ENCODE measurements around the gene KAZN.

The KAZN gene

GRCh38 chr1:14763977-14764376 is 165.5 kb downstream of the KAZN start:
- no peak overlapping the region for H3K4me3 ChIP-seq (ENCODE audit: low read length)
- DNase-seq (ENCODE audit: low read depth): no peak
- no peak for TF ChIP-seq CTCF (conservative IDR thresholded peaks at IDR 0.05; ENCODE audit: low read length)

DNA sequence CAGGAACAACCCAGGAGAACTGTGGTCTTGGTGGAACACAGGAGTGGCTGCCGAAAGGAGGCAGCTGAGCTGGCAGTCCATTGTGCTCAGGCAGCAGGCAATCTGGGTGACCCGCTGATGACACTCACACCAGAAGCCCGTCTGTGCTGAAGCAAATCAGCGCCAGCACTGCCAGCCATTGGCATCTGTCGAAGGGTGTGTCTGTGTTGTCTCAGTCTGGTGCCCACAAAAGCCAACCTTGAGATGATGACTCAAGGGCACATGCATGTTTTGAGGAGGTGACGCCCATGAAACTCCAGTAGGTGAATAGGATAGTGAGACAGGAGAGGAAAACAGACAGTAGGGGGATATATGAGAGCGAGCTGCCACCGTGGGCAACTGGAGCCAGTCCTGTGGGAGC is 167.3 kb downstream of the KAZN start:
- H3K4me3 ChIP-seq (ENCODE audit: low read length): no peak overlapping the region
- TF ChIP-seq CTCF (conservative IDR thresholded peaks at IDR 0.05; ENCODE audit: low read length): no peak
- no peak for DNase-seq (ENCODE audit: low read depth)

- H3K4me3 ChIP-seq (ENCODE audit: low read length): no peak overlapping the region
- no peak for DNase-seq (ENCODE audit: low read depth)
- no peak for TF ChIP-seq CTCF (conservative IDR thresholded peaks at IDR 0.05; ENCODE audit: low read length)
Measured at GRCh38 chr1:14767075-14767474, 168.6 kb downstream of the KAZN start.

DNA sequence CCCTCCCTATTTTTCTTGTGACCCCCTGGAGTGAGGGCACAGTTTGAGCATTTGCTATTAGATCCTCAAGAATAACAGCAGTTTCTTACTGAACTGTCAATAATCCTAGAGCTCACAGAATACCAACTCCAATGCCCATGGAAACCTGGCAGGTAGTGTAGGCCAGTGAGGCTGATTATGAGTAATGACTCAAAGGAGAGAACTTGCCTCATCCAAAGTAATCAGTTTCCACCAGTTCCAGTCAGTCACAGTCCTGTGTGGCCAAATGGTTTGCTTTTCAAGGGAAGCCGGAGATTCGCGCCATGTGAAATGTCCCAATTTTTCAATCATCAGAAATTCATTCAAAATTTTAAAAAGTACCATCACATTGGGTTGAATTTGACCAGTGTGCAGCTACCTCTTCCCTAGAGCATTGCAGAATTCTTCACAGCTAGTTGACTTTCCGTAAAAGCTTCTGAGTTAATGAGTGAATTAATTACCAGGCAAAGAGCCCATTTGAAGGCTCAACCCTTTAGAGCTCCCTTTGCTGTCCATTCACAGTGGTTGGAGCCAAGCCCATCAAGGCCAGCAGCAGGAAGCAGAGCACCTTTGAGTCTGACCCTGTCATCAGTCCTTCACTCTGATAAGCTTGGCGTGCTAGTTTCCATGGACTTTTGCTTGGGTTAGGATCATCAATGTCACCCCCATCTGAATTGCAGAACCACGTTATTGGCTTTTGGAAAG is 170.3 kb downstream of the KAZN start:
- no peak for TF ChIP-seq CTCF (conservative IDR thresholded peaks at IDR 0.05; ENCODE audit: low read length)
- DNase-seq (ENCODE audit: low read depth): no peak
- no peak overlapping the region for H3K4me3 ChIP-seq (ENCODE audit: low read length)

GRCh38 chr1:14769486-14770274 is 171.2 kb downstream of the KAZN start:
- no peak for TF ChIP-seq CTCF (conservative IDR thresholded peaks at IDR 0.05; ENCODE audit: low read length)
- H3K4me3 ChIP-seq (ENCODE audit: low read length): no peak overlapping the region
- DNase-seq (ENCODE audit: low read depth): no peak

- TF ChIP-seq CTCF (conservative IDR thresholded peaks at IDR 0.05; ENCODE audit: low read length): no peak
- no peak for DNase-seq (ENCODE audit: low read depth)
- H3K4me3 ChIP-seq (ENCODE audit: low read length): no peak overlapping the region
Measured at GRCh38 chr1:14773396-14774025, 175.0 kb downstream of the KAZN start.
